ENCODE results near the gene BCL7B.
A peak's percentile ranks its signal among the peaks of the same experiment; 100 is the strongest.
"Not testable (repeated sequence)": the region's sequence is repeated elsewhere in the genome, so short reads cannot be mapped to it uniquely, and the experiment has no call there.

BCL7B gene

GRCh38 chr7:73567140-73567539 lies 9.7 kb upstream of the BCL7B start:
- ChIA-PET POLR2A (interaction anchor here (1.1 kb wide), 1 partner anchor 10 kb away, joined by 3 read pairs; the partner anchor contains the start of gene BCL7B), CTCF (interaction anchor here (1.0 to 3.0 kb wide), 4 partner anchors 9 to 40 kb away, joined by 3 to 19 read pairs (median 8); partner anchors contain the start of gene TBL2)
- no peak for DNase-seq (ENCODE audit: extremely low spot score)
- no peak for TF ChIP-seq CTCF (IDR thresholded peaks at IDR 0.05; ENCODE audit: control extremely low read depth, extremely low read depth, low read depth, missing control alignments)

GRCh38 chr7:73566431-73566830 lies 8.9 kb upstream of the BCL7B start:
- POLR2A ChIA-PET, result interaction anchor here (1.1 to 1.4 kb wide), 2 partner anchors 9 to 12 kb away, joined by 3 to 5 read pairs; partner anchors contain the start of genes BCL7B and TBL2
- DNase-seq (ENCODE audit: extremely low spot score), result not testable (repeated sequence)
- CTCF ChIA-PET, result interaction anchor here (1.6 to 3.0 kb wide), 4 partner anchors 8 to 168 kb away, joined by 5 to 19 read pairs (median 8); partner anchors contain the start of gene TBL2

- no peak for DNase-seq (ENCODE audit: extremely low spot score)
- no peak for TF ChIP-seq CTCF (IDR thresholded peaks at IDR 0.05; ENCODE audit: control extremely low read depth, extremely low read depth, low read depth, missing control alignments)
- ChIA-PET POLR2A (interaction anchor here (0.5 to 1.4 kb wide), 4 partner anchors 8 to 13 kb away, joined by 3 to 6 read pairs (median 4); partner anchors contain the start of genes BCL7B and TBL2), CTCF (interaction anchor here (0.7 to 3.0 kb wide), 6 partner anchors 8 to 242 kb away, joined by 3 to 19 read pairs (median 6); partner anchors contain the start of gene TBL2)
Measured at GRCh38 chr7:73565675-73566340, 8.3 kb upstream of the BCL7B start.

- CTCF ChIA-PET, result interaction anchor here (0.7 to 2.9 kb wide), 8 partner anchors 9 to 175 kb away, joined by 3 to 8 read pairs (median 4); partner anchors contain the start of gene BAZ1B
- POLR2A ChIA-PET, result interaction anchor here (0.6 to 1.3 kb wide), 3 partner anchors 13 to 641 kb away, joined by 3 to 4 read pairs (median 4); no protein-coding TSS in a partner anchor
- peak; percentile 42 for DNase-seq (ENCODE audit: extremely low spot score)
- no peak for TF ChIP-seq CTCF (IDR thresholded peaks at IDR 0.05; ENCODE audit: control extremely low read depth, extremely low read depth, low read depth, missing control alignments)
Measured at GRCh38 chr7:73560109-73560835, 2.8 kb upstream of the BCL7B start.

GRCh38 chr7:73557108-73557396 lies 438 bp downstream of the BCL7B start:
- DNase-seq (ENCODE audit: extremely low spot score), result peak; percentile 98
- TF ChIP-seq CTCF (IDR thresholded peaks at IDR 0.05; ENCODE audit: control extremely low read depth, extremely low read depth, low read depth, missing control alignments), result no peak
- ChIA-PET CTCF (interaction anchor here (0.8 to 1.6 kb wide), 5 partner anchors 10 to 169 kb away, joined by 3 to 4 read pairs (median 4); no protein-coding TSS in a partner anchor), POLR2A (interaction anchor here (0.6 to 1.5 kb wide), 3 partner anchors 8 to 21 kb away, joined by 3 to 6 read pairs (median 6); partner anchors contain the start of gene TBL2)

GRCh38 chr7:73556208-73557107 lies 1.0 kb downstream of the BCL7B start:
- DNase-seq (ENCODE audit: extremely low spot score), result no peak
- ChIA-PET CTCF (interaction anchor here (0.8 to 1.3 kb wide), 4 partner anchors 9 to 38 kb away, joined by 3 to 4 read pairs (median 4); no protein-coding TSS in a partner anchor), POLR2A (interaction anchor here (0.6 to 1.5 kb wide), 3 partner anchors 10 to 1078 kb away, joined by 3 to 6 read pairs (median 3); partner anchors contain the start of gene TBL2)
- no peak for TF ChIP-seq CTCF (IDR thresholded peaks at IDR 0.05; ENCODE audit: control extremely low read depth, extremely low read depth, low read depth, missing control alignments)
